Activated CD8-positive, alpha-beta T cell treated with anti-CD3 and anti-CD28 coated beads, Interleukin-2, amount 10 ng/mL, durations not matched to agents 7 days and 5 days (primary cell): ENCODE results near the gene IFI44L. TPM values are rescaled to one million over a fixed set of nuclear protein-coding genes. Genes with fewer than 3 reads are reported as not detected.

Experiments used
- ATAC-seq: fragments of 150-1000 bp; cut with Tn5 transposase; one replicate; pipeline ENCODE4 v1.10.0; 2021; ENCODE audit warnings: moderate library complexity
- CTCF ChIA-PET: fragments of 350-600 bp; sonication (Branson Sonifier 250); formaldehyde crosslinking; loops from one replicate; lab custom pipeline; 2021; ENCODE audit warnings: antibody characterized with exemption; lab: Charles Lee
- POLR2A ChIA-PET: fragments of 350-600 bp; sonication (Branson Sonifier 250); formaldehyde crosslinking; loops from one replicate; lab custom pipeline; 2021; ENCODE audit warnings: antibody characterized with exemption; lab: Charles Lee
- DNase-seq: peaks from one replicate; pipeline ENCODE4 v3.0.0-alpha.2; 2020
- H3K27ac Mint-ChIP-seq: one replicate; pipeline ENCODE4 v1.8.0; 2021; ENCODE audit warnings: mild to moderate bottlenecking, mixed read lengths
- H3K27me3 Mint-ChIP-seq: one replicate; pipeline ENCODE4 v1.8.0; 2021; ENCODE audit warnings: low read depth, mixed read lengths
- H3K36me3 Mint-ChIP-seq: one replicate; pipeline ENCODE4 v1.8.0; 2021; ENCODE audit warnings: low read depth, mixed read lengths
- H3K4me1 Mint-ChIP-seq: one replicate; pipeline ENCODE4 v1.8.0; 2021; ENCODE audit warnings: low read depth, mixed read lengths
- H3K4me3 Mint-ChIP-seq: one replicate; pipeline ENCODE4 v1.8.0; 2021; ENCODE audit warnings: mild to moderate bottlenecking, mixed read lengths
- H3K9me3 Mint-ChIP-seq: one replicate; pipeline ENCODE4 v1.8.0; 2022; ENCODE audit warnings: mixed read lengths; ENCODE audit not compliant: insufficient read depth
- total RNA-seq, 2 experiments: library from RNA; stranded (reverse); gene quantifications; one replicate each; pipeline ENCODE4 v1.2.3, GENCODE V29; 2021

Gene IFI44L
- total RNA-seq, 2 experiments from 2014 or later = 181 to 191 TPM

DNA sequence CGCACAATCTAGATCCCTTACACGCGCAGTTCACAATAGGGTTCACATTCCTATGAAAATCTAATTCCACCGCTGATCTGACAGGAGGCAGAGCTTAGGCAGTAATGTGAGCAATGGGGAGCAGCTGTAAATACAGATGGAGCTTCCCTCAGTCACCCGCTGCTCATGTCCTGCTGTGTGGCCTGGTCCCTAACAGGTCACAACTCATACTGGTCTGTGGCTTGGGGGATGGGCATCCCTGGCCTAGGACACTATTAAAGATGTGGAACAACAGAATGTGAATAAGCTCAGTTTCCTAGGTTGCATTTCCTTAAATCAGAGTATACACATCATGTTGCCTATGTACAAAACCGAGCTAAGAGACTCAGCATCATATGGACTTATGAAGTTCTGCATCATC, 45.6 kb downstream of the IFI44L start:
- H3K9me3 Mint-ChIP-seq = no peaks in the 10 kb centered on the region
- H3K4me1 Mint-ChIP-seq = peaks cover 20% of the 10 kb centered on the region
- H3K27me3 Mint-ChIP-seq = no peaks in the 10 kb centered on the region
- H3K27ac Mint-ChIP-seq = no peak overlapping the region
- peaks cover 55% of the 10 kb centered on the region for H3K36me3 Mint-ChIP-seq
- CTCF ChIA-PET = interaction anchor here (1.2 to 4.4 kb wide), 3 partner anchors 9 to 48 kb away, joined by 3 to 21 read pairs (median 14); no protein-coding TSS in a partner anchor
- POLR2A ChIA-PET = interaction anchor here (0.6 to 1.7 kb wide), 4 partner anchors 12 to 46 kb away, joined by 3 to 6 read pairs (median 4); partner anchors contain the start of genes IFI44 and IFI44L
- no peak for ATAC-seq
- no peak overlapping the region for H3K4me3 Mint-ChIP-seq
- DNase-seq = no peak

DNA sequence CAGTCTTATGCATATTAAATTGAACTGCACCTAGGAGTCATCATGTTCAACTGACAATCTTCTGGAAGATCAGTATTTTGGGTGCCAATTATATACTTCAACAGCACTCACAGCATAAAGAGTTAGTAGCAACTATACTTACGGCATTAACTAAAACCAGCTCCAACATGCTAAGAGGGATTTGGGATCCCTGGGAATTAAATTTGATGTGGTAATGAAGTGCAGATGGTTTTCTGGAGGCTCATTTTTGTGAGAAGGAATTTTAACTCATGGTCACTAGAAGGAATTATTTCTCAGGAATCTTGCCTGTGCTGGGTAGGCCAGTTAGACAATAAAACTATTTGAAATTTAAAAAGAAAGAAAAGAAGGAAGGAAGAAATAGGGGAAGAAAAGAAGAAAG, 47.7 kb downstream of the IFI44L start:
- H3K27ac Mint-ChIP-seq = no peak overlapping the region
- no peaks in the 10 kb centered on the region for H3K27me3 Mint-ChIP-seq
- no peaks in the 10 kb centered on the region for H3K9me3 Mint-ChIP-seq
- ChIA-PET CTCF (interaction anchor here (4.4 kb wide), 1 partner anchor 8 kb away, joined by 21 read pairs; no protein-coding TSS in a partner anchor), POLR2A (no interaction called here)
- no peak for ATAC-seq
- no peak for DNase-seq
- peaks cover 16% of the 10 kb centered on the region for H3K4me1 Mint-ChIP-seq
- peaks cover 46% of the 10 kb centered on the region for H3K36me3 Mint-ChIP-seq
- H3K4me3 Mint-ChIP-seq = no peak overlapping the region

DNA sequence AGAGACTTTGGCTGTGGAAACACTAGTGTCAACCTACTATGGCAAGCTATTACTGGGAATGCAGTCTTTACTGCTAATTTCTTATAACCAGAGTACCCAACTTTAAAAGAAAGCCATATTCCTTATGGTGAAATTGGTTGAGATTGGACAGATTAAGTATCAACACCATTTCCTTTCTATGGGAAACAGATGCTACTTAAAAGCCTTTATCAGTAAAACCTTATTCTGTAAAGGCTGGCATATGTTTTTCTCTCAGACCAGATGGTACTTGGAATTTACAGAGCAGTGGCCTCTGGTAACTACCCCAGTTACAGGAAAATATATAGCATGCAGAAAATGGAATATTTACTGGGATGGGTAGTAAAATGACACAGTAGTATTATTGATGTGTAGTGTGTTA, 48.2 kb downstream of the IFI44L start:
- H3K4me1 Mint-ChIP-seq = peaks cover 13% of the 10 kb centered on the region
- peaks cover 41% of the 10 kb centered on the region for H3K36me3 Mint-ChIP-seq
- ChIA-PET CTCF (no interaction called here), POLR2A (no interaction called here)
- H3K4me3 Mint-ChIP-seq = no peak overlapping the region
- no peaks in the 10 kb centered on the region for H3K27me3 Mint-ChIP-seq
- no peak for ATAC-seq
- H3K27ac Mint-ChIP-seq = no peak overlapping the region
- no peaks in the 10 kb centered on the region for H3K9me3 Mint-ChIP-seq
- DNase-seq = no peak

DNA sequence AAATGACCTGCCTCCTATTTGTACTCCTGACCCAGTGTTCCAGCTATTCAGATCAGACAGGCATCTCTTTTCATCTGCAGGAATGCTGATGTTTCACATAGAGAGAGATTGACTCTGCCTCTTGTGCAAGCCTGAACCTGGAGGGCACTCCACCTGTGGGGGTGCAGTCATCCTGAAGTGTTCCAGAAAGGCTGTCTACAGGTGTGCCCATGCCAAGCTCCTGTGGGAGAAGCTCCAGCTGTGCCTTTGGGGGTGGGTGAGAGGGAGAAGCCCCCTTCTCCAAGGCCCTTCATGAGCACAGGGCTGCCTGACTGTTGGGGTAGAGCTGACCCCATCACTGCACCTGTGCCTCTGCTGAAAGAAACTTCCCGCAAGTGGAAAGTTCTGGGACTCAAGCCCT, 52.2 kb downstream of the IFI44L start:
- no peaks in the 10 kb centered on the region for H3K27me3 Mint-ChIP-seq
- H3K4me1 Mint-ChIP-seq = peaks cover 25% of the 10 kb centered on the region
- no peak overlapping the region for H3K27ac Mint-ChIP-seq
- no peak for DNase-seq
- CTCF ChIA-PET = interaction anchor here (1.3 to 4.1 kb wide), 7 partner anchors 8 to 55 kb away, joined by 3 to 38 read pairs (median 5); partner anchors contain the start of gene IFI44L
- peaks cover 22% of the 10 kb centered on the region for H3K36me3 Mint-ChIP-seq
- POLR2A ChIA-PET = interaction anchor here (3.0 kb wide), 1 partner anchor 52 kb away, joined by 11 read pairs; the partner anchor contains the start of gene IFI44L
- no peak for ATAC-seq
- H3K4me3 Mint-ChIP-seq = no peak overlapping the region
- no peaks in the 10 kb centered on the region for H3K9me3 Mint-ChIP-seq

DNA sequence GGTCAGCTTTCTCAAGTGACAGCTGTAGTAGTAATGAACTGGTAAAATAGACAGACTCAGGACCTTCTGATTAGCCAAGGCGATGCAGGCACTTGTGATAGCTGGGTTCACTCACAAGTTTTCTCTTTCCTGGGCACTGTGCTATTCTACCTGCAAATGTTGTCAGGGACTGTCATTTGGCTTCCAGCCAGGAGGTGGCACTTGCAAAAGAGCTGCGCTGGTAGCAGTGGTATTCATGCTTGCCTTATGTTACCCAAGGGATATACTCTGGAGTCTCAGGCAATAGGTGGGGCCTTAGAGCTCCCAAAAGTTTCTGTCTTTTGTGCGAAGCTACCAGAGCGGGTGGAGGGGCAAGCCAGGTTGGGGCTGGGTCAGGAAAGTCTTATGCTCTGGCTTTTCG, 52.9 kb downstream of the IFI44L start:
- Mint-ChIP-seq H3K4me1 (peaks cover 32% of the 10 kb centered on the region), H3K27me3 (no peaks in the 10 kb centered on the region), H3K27ac (no peak overlapping the region), H3K9me3 (no peaks in the 10 kb centered on the region), H3K4me3 (no peak overlapping the region), H3K36me3 (peaks cover 28% of the 10 kb centered on the region)
- ATAC-seq (peak; percentile 51), DNase-seq (peak; percentile 38)
- ChIA-PET CTCF (interaction anchor here (0.6 to 4.1 kb wide), 8 partner anchors 9 to 529 kb away, joined by 3 to 38 read pairs (median 5); partner anchors contain the start of gene IFI44L), POLR2A (interaction anchor here (1.0 to 3.0 kb wide), 2 partner anchors 50 to 53 kb away, joined by 5 to 11 read pairs; partner anchors contain the start of gene IFI44L)

DNA sequence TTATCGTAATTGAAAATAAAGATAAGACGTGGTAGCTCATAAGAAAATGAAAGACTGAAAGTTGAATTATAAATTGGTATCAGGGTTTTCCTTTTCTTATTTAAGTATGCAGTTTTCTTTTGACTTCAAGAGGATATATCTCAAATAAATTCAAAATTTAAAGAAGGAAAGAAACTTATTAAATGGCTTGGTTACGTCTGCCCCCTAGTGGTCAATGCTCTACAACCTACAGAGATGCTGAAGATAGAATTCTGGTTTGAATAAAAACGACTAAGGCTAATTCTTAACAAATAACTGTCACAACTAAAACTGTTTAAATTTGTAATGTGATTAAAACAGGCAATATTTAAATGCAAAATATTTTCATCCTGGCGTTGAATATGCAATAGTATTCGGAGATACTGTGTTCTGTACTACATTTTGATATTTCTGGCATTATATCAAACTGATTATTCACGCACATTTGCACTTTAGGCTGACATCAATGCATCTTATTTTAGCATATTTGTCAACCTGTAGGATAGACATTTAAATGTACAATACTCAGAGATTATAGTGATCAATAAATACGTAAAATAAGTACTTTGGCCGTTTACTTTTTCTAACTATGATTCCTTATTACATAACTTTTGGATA, 56.2 kb downstream of the IFI44L start:
- ChIA-PET POLR2A (interaction anchor here (1.7 to 2.0 kb wide), 2 partner anchors 57 to 59 kb away, joined by 5 to 6 read pairs; partner anchors contain the start of gene IFI44L), CTCF (interaction anchor here (0.7 to 3.3 kb wide), 20 partner anchors 10 to 545 kb away, joined by 3 to 26 read pairs (median 4); partner anchors contain the start of gene IFI44L)
- peaks cover 21% of the 10 kb centered on the region for H3K36me3 Mint-ChIP-seq
- H3K4me1 Mint-ChIP-seq = peaks cover 31% of the 10 kb centered on the region
- no peak overlapping the region for H3K27ac Mint-ChIP-seq
- no peak for ATAC-seq
- DNase-seq = peak; percentile 77
- H3K9me3 Mint-ChIP-seq = peaks cover 3% of the 10 kb centered on the region
- H3K4me3 Mint-ChIP-seq = no peak overlapping the region
- H3K27me3 Mint-ChIP-seq = peaks cover 6% of the 10 kb centered on the region

DNA sequence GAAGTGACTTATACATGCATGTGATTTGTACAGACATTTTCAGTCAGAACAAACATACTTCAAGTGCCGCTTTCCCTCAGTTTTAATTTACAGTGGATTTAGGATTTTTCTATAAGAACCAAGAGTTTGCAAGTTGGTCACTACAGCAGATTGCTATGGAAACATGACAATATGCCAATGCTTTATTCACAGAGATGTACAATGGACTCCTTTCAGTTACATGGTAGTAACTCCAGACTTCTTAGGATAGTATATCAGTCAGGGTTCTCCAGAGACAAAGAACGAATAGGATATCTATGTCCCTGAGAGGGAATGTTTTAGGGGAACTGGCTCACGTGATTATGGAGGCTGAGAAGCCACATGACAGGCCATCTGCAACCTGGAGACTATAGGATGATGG, 56.7 kb downstream of the IFI44L start:
- ChIA-PET POLR2A (interaction anchor here (1.7 to 2.0 kb wide), 2 partner anchors 57 to 59 kb away, joined by 5 to 6 read pairs; partner anchors contain the start of gene IFI44L), CTCF (interaction anchor here (1.2 to 3.3 kb wide), 7 partner anchors 9 to 546 kb away, joined by 3 to 26 read pairs (median 11); partner anchors contain the start of gene IFI44L)
- Mint-ChIP-seq H3K9me3 (peaks cover 4% of the 10 kb centered on the region), H3K4me3 (no peak overlapping the region), H3K27me3 (peaks cover 9% of the 10 kb centered on the region), H3K36me3 (peaks cover 15% of the 10 kb centered on the region), H3K4me1 (peaks cover 28% of the 10 kb centered on the region), H3K27ac (no peak overlapping the region)
- DNase-seq (no peak), ATAC-seq (no peak)

DNA sequence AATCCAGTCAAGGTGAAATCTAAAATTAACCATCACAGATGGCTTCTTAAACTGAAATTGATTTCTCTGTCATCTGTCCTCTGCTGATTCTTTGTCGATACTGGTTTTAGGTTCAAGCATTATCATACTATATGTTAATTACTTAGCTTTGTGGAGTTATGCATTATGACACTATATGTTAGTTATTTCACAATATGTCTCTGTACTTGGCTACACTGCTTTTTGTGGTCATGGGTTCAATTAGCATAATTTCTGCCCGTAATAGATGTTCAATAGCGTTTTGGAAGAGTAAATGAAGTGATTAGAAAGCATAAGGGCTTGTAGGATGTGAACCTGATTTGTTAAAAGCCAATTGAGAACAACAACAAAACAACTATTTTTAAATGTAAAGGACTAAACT, 57.5 kb downstream of the IFI44L start:
- POLR2A ChIA-PET = interaction anchor here (1.7 to 2.0 kb wide), 2 partner anchors 58 to 60 kb away, joined by 5 to 6 read pairs; partner anchors contain the start of gene IFI44L
- DNase-seq (no peak), ATAC-seq (no peak)
- Mint-ChIP-seq H3K36me3 (peaks cover 14% of the 10 kb centered on the region), H3K4me1 (peaks cover 28% of the 10 kb centered on the region), H3K27me3 (peaks cover 13% of the 10 kb centered on the region), H3K4me3 (peak overlapping the region; percentile 32), H3K27ac (peak overlapping the region; percentile 81), H3K9me3 (peaks cover 4% of the 10 kb centered on the region)
- CTCF ChIA-PET = interaction anchor here (0.8 to 3.3 kb wide), 12 partner anchors 9 to 547 kb away, joined by 3 to 26 read pairs (median 4); partner anchors contain the start of gene IFI44L

DNA sequence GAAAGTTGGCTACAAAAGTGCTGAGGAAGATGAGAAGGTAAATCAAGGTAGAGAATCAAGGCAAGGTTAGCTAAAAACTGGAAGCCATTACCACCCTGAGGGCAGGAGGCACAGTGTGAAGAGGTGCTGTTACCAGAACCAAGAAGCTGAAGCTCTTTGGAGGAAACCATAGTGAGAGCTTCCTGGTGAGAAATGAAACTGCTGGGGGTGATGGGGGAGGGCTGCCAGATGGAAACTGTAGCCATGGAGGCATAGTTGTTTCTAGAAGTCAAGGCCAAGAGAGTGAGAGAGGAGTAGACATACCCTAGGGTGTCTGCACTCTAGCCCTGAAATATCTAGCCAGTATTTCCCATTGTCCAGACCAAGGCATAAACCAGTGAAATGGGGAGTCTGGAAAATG, 58.1 kb downstream of the IFI44L start:
- H3K9me3 Mint-ChIP-seq = peaks cover 4% of the 10 kb centered on the region
- H3K4me3 Mint-ChIP-seq = peak overlapping the region; percentile 32
- H3K27ac Mint-ChIP-seq = peak overlapping the region; percentile 81
- peaks cover 14% of the 10 kb centered on the region for H3K36me3 Mint-ChIP-seq
- ATAC-seq = peak; percentile 68
- H3K27me3 Mint-ChIP-seq = peaks cover 17% of the 10 kb centered on the region
- CTCF ChIA-PET = interaction anchor here (0.8 to 3.3 kb wide), 11 partner anchors 8 to 534 kb away, joined by 3 to 26 read pairs (median 4); partner anchors contain the start of gene IFI44L
- H3K4me1 Mint-ChIP-seq = peaks cover 32% of the 10 kb centered on the region
- DNase-seq = peak; percentile 49
- POLR2A ChIA-PET = interaction anchor here (1.7 to 2.0 kb wide), 2 partner anchors 58 to 61 kb away, joined by 5 to 6 read pairs; partner anchors contain the start of gene IFI44L

DNA sequence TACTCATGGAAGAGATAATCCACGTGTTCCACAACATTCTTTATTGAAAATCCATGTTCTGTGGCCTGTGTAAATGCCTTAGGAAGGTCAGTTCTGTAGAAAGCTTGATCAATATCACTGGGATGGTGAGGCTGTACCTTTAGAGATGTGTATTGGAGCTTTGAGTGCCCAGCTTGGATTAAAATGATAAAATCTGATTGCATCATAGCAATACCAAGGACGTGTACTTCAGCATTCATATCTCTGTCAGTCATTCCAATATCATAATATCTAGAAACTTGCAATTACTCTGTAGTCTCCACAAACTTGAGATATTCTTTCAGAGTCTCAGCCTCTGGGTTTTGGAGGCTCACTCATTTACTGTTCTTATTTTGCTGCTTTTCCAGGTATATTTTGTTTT, 61.0 kb downstream of the IFI44L start:
- peaks cover 26% of the 10 kb centered on the region for H3K27me3 Mint-ChIP-seq
- ChIA-PET POLR2A (no interaction called here), CTCF (interaction anchor here (1.6 kb wide), 1 partner anchor 64 kb away, joined by 6 read pairs; no protein-coding TSS in a partner anchor)
- no peak overlapping the region for H3K27ac Mint-ChIP-seq
- H3K4me1 Mint-ChIP-seq = peaks cover 31% of the 10 kb centered on the region
- H3K4me3 Mint-ChIP-seq = no peak overlapping the region
- DNase-seq = no peak
- H3K36me3 Mint-ChIP-seq = peaks cover 14% of the 10 kb centered on the region
- ATAC-seq = no peak
- peaks cover 4% of the 10 kb centered on the region for H3K9me3 Mint-ChIP-seq

DNA sequence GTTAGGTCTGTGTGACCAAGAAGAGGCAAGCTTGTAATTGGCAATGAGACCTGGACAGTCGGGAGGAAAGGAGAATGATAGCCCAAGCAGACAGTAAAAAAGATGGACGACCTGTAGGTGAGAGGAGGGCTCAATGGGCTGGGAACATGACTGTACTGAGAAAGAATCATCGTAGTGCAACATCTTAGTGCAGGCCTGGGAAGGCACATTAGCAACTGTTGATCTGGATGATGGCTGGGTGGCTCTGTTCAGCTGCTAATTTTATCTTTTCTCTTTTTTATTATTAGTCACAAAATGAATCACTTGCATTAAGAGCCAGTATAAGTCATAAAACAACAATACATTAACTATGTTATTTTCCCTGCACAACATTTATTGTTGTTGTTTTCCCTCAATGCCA, 62.2 kb downstream of the IFI44L start:
- Mint-ChIP-seq H3K4me1 (peaks cover 19% of the 10 kb centered on the region), H3K4me3 (no peak overlapping the region), H3K36me3 (peaks cover 11% of the 10 kb centered on the region), H3K27ac (no peak overlapping the region), H3K9me3 (peaks cover 4% of the 10 kb centered on the region), H3K27me3 (peaks cover 26% of the 10 kb centered on the region)
- DNase-seq (no peak), ATAC-seq (no peak)
- ChIA-PET CTCF (interaction anchor here (1.6 kb wide), 1 partner anchor 65 kb away, joined by 6 read pairs; no protein-coding TSS in a partner anchor), POLR2A (no interaction called here)
